GM12801 (cell line): ENCODE measurements around the gene MAP4.

Experiments used
- CTCF ChIP-seq: IDR thresholded peaks from one replicate; pipeline ENCODE4 v1.5.1; 2011; ENCODE audit warnings: control low read depth; ENCODE audit not compliant: insufficient read length; ENCODE audit errors: extremely low read depth

The MAP4 gene

GRCh38 chr3:47950453-47951169 lies 65.6 kb downstream of the MAP4 start:
- TF ChIP-seq CTCF: no peak

- TF ChIP-seq CTCF: no peak
Measured at GRCh38 chr3:47949979-47950378, 66.2 kb downstream of the MAP4 start.

GRCh38 chr3:47940232-47940631 lies 76.0 kb downstream of the MAP4 start:
- no peak for TF ChIP-seq CTCF

- no peak for TF ChIP-seq CTCF
Measured at GRCh38 chr3:47932421-47932820, 83.8 kb downstream of the MAP4 start.

DNA sequence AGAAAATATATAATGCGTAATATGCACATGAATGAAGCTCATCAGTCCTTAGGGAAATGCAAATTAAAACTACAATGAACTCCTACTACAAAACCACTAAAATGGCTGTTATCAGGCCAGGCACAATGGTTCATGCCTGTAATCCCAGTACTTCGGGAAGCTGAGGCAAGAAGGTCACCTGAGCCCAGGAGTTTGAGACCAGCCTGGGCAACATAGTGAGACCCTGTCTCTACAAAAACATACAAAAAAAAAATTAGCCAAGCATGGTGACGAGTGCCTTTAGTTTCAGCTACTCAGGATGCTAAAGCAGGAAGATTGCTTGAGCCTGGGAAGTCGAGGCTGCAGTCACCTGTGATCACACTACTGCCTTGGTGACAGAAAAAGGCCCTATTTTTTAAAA lies 85.2 kb downstream of the MAP4 start:
- no peak for TF ChIP-seq CTCF

DNA sequence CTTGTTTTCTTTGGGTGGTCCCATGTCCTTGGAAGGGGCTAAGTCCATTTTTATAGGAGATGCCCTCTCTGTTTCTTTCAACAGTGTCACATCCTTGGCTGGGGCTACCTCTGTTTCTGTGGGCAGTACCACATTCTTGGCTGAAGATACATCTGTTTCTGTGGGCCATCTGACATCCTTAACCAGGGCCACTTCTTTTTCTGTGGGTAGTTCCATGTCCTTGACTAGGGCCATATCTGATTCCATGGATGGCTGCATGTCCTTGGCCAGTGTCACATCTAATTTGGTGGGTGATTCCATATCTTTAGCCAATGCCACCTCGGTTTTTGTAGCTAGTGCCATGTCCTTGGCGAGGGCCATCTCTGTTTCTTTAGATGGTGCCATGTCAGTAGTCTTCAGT lies 99.5 kb downstream of the MAP4 start:
- TF ChIP-seq CTCF: no peak

DNA sequence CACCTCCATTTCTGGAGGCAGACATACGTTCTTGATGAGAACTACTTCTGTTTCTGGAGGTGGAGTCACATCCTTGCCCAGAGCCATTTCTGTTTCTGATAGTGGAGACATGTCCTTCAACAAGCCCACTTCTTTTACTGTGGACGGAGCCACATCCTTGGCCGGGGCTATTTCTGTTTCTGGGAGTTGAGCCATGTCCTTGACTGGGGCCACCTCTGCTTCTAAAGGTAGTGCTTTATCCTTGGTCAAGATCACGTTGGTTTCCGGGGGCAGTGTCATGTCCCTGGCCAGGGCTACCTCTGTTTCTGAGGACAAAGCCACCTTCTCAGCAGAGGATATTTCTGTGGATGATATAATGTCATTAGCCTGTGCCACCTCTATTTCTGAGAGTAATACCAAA lies 100.0 kb downstream of the MAP4 start:
- no peak for TF ChIP-seq CTCF
